Activated naive CD4-positive, alpha-beta T cell treated with anti-CD3 and anti-CD28 coated beads for 36 hours (primary cell): ENCODE measurements around the gene CFAP299. TPM values are rescaled to one million over a fixed set of nuclear protein-coding genes. Genes with fewer than 3 reads are reported as not detected.
A peak's percentile ranks its signal among the peaks of the same experiment; 100 is the strongest.

ENCODE experiments used
- CTCF ChIA-PET: fragments of 350-600 bp; sonication (Branson Sonifier 250); formaldehyde crosslinking; loops from one replicate; lab custom pipeline; 2021; ENCODE audit warnings: antibody characterized with exemption; lab: Charles Lee
- DNase-seq: peaks from one replicate; pipeline ENCODE4 v3.0.0-alpha.2; 2020
- H3K27ac Mint-ChIP-seq: one replicate; pipeline ENCODE4 v1.8.0; 2021; ENCODE audit warnings: mild to moderate bottlenecking, mixed read lengths
- H3K27me3 Mint-ChIP-seq: one replicate; pipeline ENCODE4 v1.8.0; 2021; ENCODE audit warnings: low read depth, mixed read lengths
- H3K36me3 Mint-ChIP-seq: one replicate; pipeline ENCODE4 v1.8.0; 2021; ENCODE audit warnings: low read depth, mixed read lengths
- H3K4me1 Mint-ChIP-seq: one replicate; pipeline ENCODE4 v1.8.0; 2021; ENCODE audit warnings: low read depth, mixed read lengths
- H3K4me3 Mint-ChIP-seq: one replicate; pipeline ENCODE4 v1.8.0; 2021; ENCODE audit warnings: mild to moderate bottlenecking, moderate library complexity, mixed read lengths
- H3K9me3 Mint-ChIP-seq: one replicate; pipeline ENCODE4 v1.8.0; 2021; ENCODE audit warnings: mixed read lengths
- intact Hi-C: fragments of 100-400 bp; cut with micrococcal nuclease; formaldehyde crosslinking; loops from one replicate; pipeline ENCODE4 v1.15.1; 2023
- total RNA-seq, 2 experiments: library from RNA; stranded (reverse); gene quantifications; one replicate each; pipeline ENCODE4 v1.2.3, GENCODE V29; 2021

CFAP299 gene
- total RNA-seq, 2 experiments from 2014 or later: not detected

- peaks cover 2% of the 10 kb centered on the region for H3K36me3 Mint-ChIP-seq
- DNase-seq: no peak
- H3K27ac Mint-ChIP-seq: no peak overlapping the region
- H3K9me3 Mint-ChIP-seq: peaks cover 21% of the 10 kb centered on the region
- intact Hi-C loops: no loop called here
- CTCF ChIA-PET: no interaction called here
- H3K4me1 Mint-ChIP-seq: peaks cover 2% of the 10 kb centered on the region
- no peak overlapping the region for H3K4me3 Mint-ChIP-seq
- H3K27me3 Mint-ChIP-seq: no peaks in the 10 kb centered on the region
These were observed 574.4 kb downstream of the CFAP299 start for GRCh38 chr4:80909938-80910337.

- no peak for DNase-seq
- H3K27ac Mint-ChIP-seq: no peak overlapping the region
- peaks cover 12% of the 10 kb centered on the region for H3K9me3 Mint-ChIP-seq
- no peaks in the 10 kb centered on the region for H3K27me3 Mint-ChIP-seq
- intact Hi-C loops: no loop called here
- H3K36me3 Mint-ChIP-seq: peaks cover 2% of the 10 kb centered on the region
- CTCF ChIA-PET: no interaction called here
- H3K4me3 Mint-ChIP-seq: no peak overlapping the region
- peaks cover 2% of the 10 kb centered on the region for H3K4me1 Mint-ChIP-seq
These were observed 575.9 kb downstream of the CFAP299 start for GRCh38 chr4:80911458-80911857.

GRCh38 chr4:80912350-80912749 lies 576.8 kb downstream of the CFAP299 start:
- no peak overlapping the region for H3K4me3 Mint-ChIP-seq
- H3K9me3 Mint-ChIP-seq: peaks cover 6% of the 10 kb centered on the region
- H3K27ac Mint-ChIP-seq: no peak overlapping the region
- peaks cover 2% of the 10 kb centered on the region for H3K4me1 Mint-ChIP-seq
- intact Hi-C loops: no loop called here
- H3K36me3 Mint-ChIP-seq: peaks cover under 1% of the 10 kb centered on the region
- no peak for DNase-seq
- no peaks in the 10 kb centered on the region for H3K27me3 Mint-ChIP-seq
- CTCF ChIA-PET: no interaction called here

- intact Hi-C loops: no loop called here
- Mint-ChIP-seq H3K36me3 (no peaks in the 10 kb centered on the region), H3K27me3 (no peaks in the 10 kb centered on the region), H3K27ac (no peak overlapping the region), H3K4me3 (no peak overlapping the region), H3K4me1 (peaks cover 2% of the 10 kb centered on the region), H3K9me3 (peaks cover 2% of the 10 kb centered on the region)
- DNase-seq: peak; percentile 35
- CTCF ChIA-PET: no interaction called here
These were observed 577.9 kb downstream of the CFAP299 start for GRCh38 chr4:80913381-80913780.

- H3K4me3 Mint-ChIP-seq: no peak overlapping the region
- no peak for DNase-seq
- peaks cover 3% of the 10 kb centered on the region for H3K27me3 Mint-ChIP-seq
- peaks cover 2% of the 10 kb centered on the region for H3K4me1 Mint-ChIP-seq
- no peaks in the 10 kb centered on the region for H3K9me3 Mint-ChIP-seq
- H3K36me3 Mint-ChIP-seq: no peaks in the 10 kb centered on the region
- intact Hi-C loops: no loop called here
- H3K27ac Mint-ChIP-seq: no peak overlapping the region
- CTCF ChIA-PET: interaction anchor here (0.7 kb wide), 1 partner anchor 320 kb away, joined by 3 read pairs; no protein-coding TSS in a partner anchor
These were observed 581.2 kb downstream of the CFAP299 start for GRCh38 chr4:80916770-80917169.

- Mint-ChIP-seq H3K4me1 (peaks cover 2% of the 10 kb centered on the region), H3K4me3 (no peak overlapping the region), H3K27ac (no peak overlapping the region), H3K36me3 (no peaks in the 10 kb centered on the region), H3K9me3 (no peaks in the 10 kb centered on the region), H3K27me3 (peaks cover 3% of the 10 kb centered on the region)
- CTCF ChIA-PET: interaction anchor here (0.6 kb wide), 1 partner anchor 519 kb away, joined by 3 read pairs; no protein-coding TSS in a partner anchor
- intact Hi-C loops: no loop called here
- no peak for DNase-seq
These were observed 582.5 kb downstream of the CFAP299 start for GRCh38 chr4:80918004-80918403.

GRCh38 chr4:80921441-80921840 lies 585.9 kb downstream of the CFAP299 start:
- Mint-ChIP-seq H3K27me3 (peaks cover 3% of the 10 kb centered on the region), H3K36me3 (no peaks in the 10 kb centered on the region), H3K27ac (no peak overlapping the region), H3K4me3 (no peak overlapping the region), H3K9me3 (no peaks in the 10 kb centered on the region), H3K4me1 (no peaks in the 10 kb centered on the region)
- no peak for DNase-seq
- CTCF ChIA-PET: no interaction called here
- intact Hi-C loops: no loop called here

GRCh38 chr4:80922941-80923340 lies 587.4 kb downstream of the CFAP299 start:
- Mint-ChIP-seq H3K27ac (no peak overlapping the region), H3K27me3 (peaks cover 3% of the 10 kb centered on the region), H3K9me3 (no peaks in the 10 kb centered on the region), H3K4me3 (no peak overlapping the region), H3K36me3 (no peaks in the 10 kb centered on the region), H3K4me1 (no peaks in the 10 kb centered on the region)
- intact Hi-C loops: no loop called here
- CTCF ChIA-PET: no interaction called here
- DNase-seq: no peak

GRCh38 chr4:80925293-80925692 lies 589.8 kb downstream of the CFAP299 start:
- Mint-ChIP-seq H3K36me3 (no peaks in the 10 kb centered on the region), H3K4me3 (no peak overlapping the region), H3K27me3 (no peaks in the 10 kb centered on the region), H3K4me1 (no peaks in the 10 kb centered on the region), H3K27ac (no peak overlapping the region), H3K9me3 (no peaks in the 10 kb centered on the region)
- no peak for DNase-seq
- intact Hi-C loops: no loop called here
- CTCF ChIA-PET: interaction anchor here (0.6 kb wide), 1 partner anchor 561 kb away, joined by 5 read pairs; no protein-coding TSS in a partner anchor

- Mint-ChIP-seq H3K27me3 (no peaks in the 10 kb centered on the region), H3K27ac (no peak overlapping the region), H3K4me3 (no peak overlapping the region), H3K36me3 (no peaks in the 10 kb centered on the region), H3K9me3 (no peaks in the 10 kb centered on the region), H3K4me1 (no peaks in the 10 kb centered on the region)
- CTCF ChIA-PET: no interaction called here
- no peak for DNase-seq
- intact Hi-C loops: no loop called here
These were observed 590.9 kb downstream of the CFAP299 start for GRCh38 chr4:80926446-80926845.

GRCh38 chr4:80926891-80927290 lies 591.4 kb downstream of the CFAP299 start:
- Mint-ChIP-seq H3K27ac (no peak overlapping the region), H3K9me3 (no peaks in the 10 kb centered on the region), H3K4me1 (no peaks in the 10 kb centered on the region), H3K36me3 (no peaks in the 10 kb centered on the region), H3K4me3 (no peak overlapping the region), H3K27me3 (no peaks in the 10 kb centered on the region)
- DNase-seq: no peak
- intact Hi-C loops: no loop called here
- CTCF ChIA-PET: no interaction called here

- Mint-ChIP-seq H3K4me1 (no peaks in the 10 kb centered on the region), H3K4me3 (no peak overlapping the region), H3K27me3 (no peaks in the 10 kb centered on the region), H3K9me3 (no peaks in the 10 kb centered on the region), H3K36me3 (no peaks in the 10 kb centered on the region), H3K27ac (no peak overlapping the region)
- no peak for DNase-seq
- intact Hi-C loops: no loop called here
- CTCF ChIA-PET: interaction anchor here (0.9 kb wide), 1 partner anchor 10 kb away, joined by 3 read pairs; no protein-coding TSS in a partner anchor
These were observed 591.9 kb downstream of the CFAP299 start for GRCh38 chr4:80927420-80927819.

GRCh38 chr4:80931631-80932081 lies 596.1 kb downstream of the CFAP299 start:
- H3K27me3 Mint-ChIP-seq: no peaks in the 10 kb centered on the region
- no peak overlapping the region for H3K4me3 Mint-ChIP-seq
- CTCF ChIA-PET: interaction anchor here (0.5 kb wide), 1 partner anchor 50 kb away, joined by 3 read pairs; no protein-coding TSS in a partner anchor
- no peaks in the 10 kb centered on the region for H3K4me1 Mint-ChIP-seq
- H3K36me3 Mint-ChIP-seq: no peaks in the 10 kb centered on the region
- intact Hi-C loops: no loop called here
- no peaks in the 10 kb centered on the region for H3K9me3 Mint-ChIP-seq
- no peak for DNase-seq
- no peak overlapping the region for H3K27ac Mint-ChIP-seq
